HEK293 (cell line): ENCODE data around the gene ENAH.

Experiments used
- MEIS1 ChIP-seq: sonication (generic); formaldehyde crosslinking; IDR thresholded peaks from 2 replicates; pipeline ENCODE4 v1.8.1; 2022; ENCODE audit warnings: missing genetic modification reagents, mild to moderate bottlenecking, borderline replicate concordance
- SCRT2 ChIP-seq: fragments of 450-650 bp; formaldehyde crosslinking; IDR thresholded peaks from 2 replicates; pipeline ENCODE4 v1.5.1; 2016; ENCODE audit warnings: missing biosample characterization, missing genetic modification characterization
- SETDB1 ChIP-seq: IDR thresholded peaks from one replicate; pipeline ENCODE4 v1.6.1; 2017; ENCODE audit warnings: mild to moderate bottlenecking, low read length, moderate library complexity, mixed read lengths; ENCODE audit not compliant: insufficient read length
- SP3 ChIP-seq: fragments of 450-650 bp; formaldehyde crosslinking; IDR thresholded peaks from 2 replicates; pipeline ENCODE4 v1.5.1; 2016; ENCODE audit warnings: missing biosample characterization, missing genetic modification characterization
- TCF7L2 ChIP-seq: IDR thresholded peaks from 2 replicates; pipeline ENCODE4 v1.6.1; 2011; ENCODE audit warnings: low read depth, mild to moderate bottlenecking, inconsistent platforms, low read length, moderate library complexity, borderline replicate concordance
- YY1 ChIP-seq: fragments of 450-650 bp; formaldehyde crosslinking; IDR thresholded peaks from 2 replicates; pipeline ENCODE4 v1.5.1; 2018; ENCODE audit warnings: missing biosample characterization, missing genetic modification characterization
- YY2 ChIP-seq: fragments of 450-650 bp; formaldehyde crosslinking; IDR thresholded peaks from 2 replicates; pipeline ENCODE4 v1.5.1; 2016; ENCODE audit warnings: missing biosample characterization, missing genetic modification characterization
- ZBTB1 ChIP-seq: fragments of 450-650 bp; formaldehyde crosslinking; IDR thresholded peaks from 2 replicates; pipeline ENCODE4 v1.5.1; 2016; ENCODE audit warnings: missing biosample characterization, missing genetic modification characterization
- ZNF157 ChIP-seq: fragments of 450-650 bp; formaldehyde crosslinking; IDR thresholded peaks from 2 replicates; pipeline ENCODE4 v1.5.1; 2016; ENCODE audit warnings: missing biosample characterization, missing genetic modification characterization
- ZNF211 ChIP-seq: fragments of 450-650 bp; formaldehyde crosslinking; IDR thresholded peaks from 2 replicates; pipeline ENCODE4 v1.5.1; 2016; ENCODE audit warnings: low read depth, missing biosample characterization, missing genetic modification characterization
- ZNF24 ChIP-seq: fragments of 450-650 bp; formaldehyde crosslinking; IDR thresholded peaks from 2 replicates; pipeline ENCODE4 v1.5.1; 2016; ENCODE audit warnings: missing biosample characterization, missing genetic modification characterization
- ZNF274 ChIP-seq, 2 experiments: fragments of 200-500 bp in 1 of 2; fragments of 450-650 bp in 1 of 2; sonication (Bioruptor generic) in 1 of 2; formaldehyde crosslinking in 1 of 2; IDR thresholded peaks; 2 replicates each; pipeline versions ENCODE4 v1.5.1 to v1.6.1; 2014 to 2016; ENCODE audit warnings: borderline replicate concordance in 1 of 2, inconsistent platforms in 1 of 2, low read length in 1 of 2, missing biosample characterization in 1 of 2, missing genetic modification characterization in 1 of 2
- ZNF350 ChIP-seq: fragments of 450-650 bp; formaldehyde crosslinking; IDR thresholded peaks from 2 replicates; pipeline ENCODE4 v1.5.0; 2017; ENCODE audit warnings: missing biosample characterization, mild to moderate bottlenecking, missing genetic modification characterization
- ZNF558 ChIP-seq: fragments of 450-650 bp; formaldehyde crosslinking; IDR thresholded peaks from 2 replicates; pipeline ENCODE4 v1.5.1; 2016; ENCODE audit warnings: missing biosample characterization, missing genetic modification characterization
- ZNF561 ChIP-seq: fragments of 450-650 bp; IDR thresholded peaks from 2 replicates; pipeline ENCODE4 v1.5.1; 2018; ENCODE audit warnings: missing biosample characterization, missing genetic modification characterization, borderline replicate concordance
- ZNF623 ChIP-seq: fragments of 450-650 bp; formaldehyde crosslinking; IDR thresholded peaks from 2 replicates; pipeline ENCODE4 v1.5.1; 2016; ENCODE audit warnings: missing biosample characterization, missing genetic modification characterization
- ZNF624 ChIP-seq: fragments of 450-650 bp; formaldehyde crosslinking; IDR thresholded peaks from 2 replicates; pipeline ENCODE4 v1.5.1; 2017; ENCODE audit warnings: missing biosample characterization, missing genetic modification characterization
- ZNF785 ChIP-seq: fragments of 450-650 bp; formaldehyde crosslinking; IDR thresholded peaks from 2 replicates; pipeline ENCODE4 v1.5.1; 2016; ENCODE audit warnings: missing biosample characterization, missing genetic modification characterization
- TF ChIP-seq, protein P1 (sequence below): fragments of 450-650 bp; formaldehyde crosslinking; IDR thresholded peaks from 2 replicates; pipeline ENCODE4 v1.5.1; 2016; ENCODE audit warnings: missing biosample characterization, missing genetic modification characterization, borderline replicate concordance
- TF ChIP-seq, protein P2 (sequence below): fragments of 450-650 bp; formaldehyde crosslinking; IDR thresholded peaks from 2 replicates; pipeline ENCODE4 v1.5.1; 2017; ENCODE audit warnings: missing biosample characterization, mild to moderate bottlenecking, missing genetic modification characterization, moderate library complexity
- TF ChIP-seq, protein P3 (sequence below): fragments of 450-650 bp; IDR thresholded peaks from 2 replicates; pipeline ENCODE4 v1.5.1; 2018; ENCODE audit warnings: missing biosample characterization, mild to moderate bottlenecking, missing genetic modification characterization
- TF ChIP-seq, protein P4 (sequence below): fragments of 450-650 bp; formaldehyde crosslinking; IDR thresholded peaks from 2 replicates; pipeline ENCODE4 v1.5.1; 2016; ENCODE audit warnings: missing biosample characterization, missing genetic modification characterization
- TF ChIP-seq, protein P5 (sequence below): fragments of 450-650 bp; formaldehyde crosslinking; IDR thresholded peaks from 2 replicates; pipeline ENCODE4 v1.5.1; 2016; ENCODE audit warnings: missing biosample characterization, missing genetic modification characterization
- TF ChIP-seq, protein P6 (sequence below): fragments of 450-650 bp; formaldehyde crosslinking; IDR thresholded peaks from 2 replicates; pipeline ENCODE4 v1.5.1; 2016; ENCODE audit warnings: missing biosample characterization, missing genetic modification characterization, low read depth

ENAH gene

DNA sequence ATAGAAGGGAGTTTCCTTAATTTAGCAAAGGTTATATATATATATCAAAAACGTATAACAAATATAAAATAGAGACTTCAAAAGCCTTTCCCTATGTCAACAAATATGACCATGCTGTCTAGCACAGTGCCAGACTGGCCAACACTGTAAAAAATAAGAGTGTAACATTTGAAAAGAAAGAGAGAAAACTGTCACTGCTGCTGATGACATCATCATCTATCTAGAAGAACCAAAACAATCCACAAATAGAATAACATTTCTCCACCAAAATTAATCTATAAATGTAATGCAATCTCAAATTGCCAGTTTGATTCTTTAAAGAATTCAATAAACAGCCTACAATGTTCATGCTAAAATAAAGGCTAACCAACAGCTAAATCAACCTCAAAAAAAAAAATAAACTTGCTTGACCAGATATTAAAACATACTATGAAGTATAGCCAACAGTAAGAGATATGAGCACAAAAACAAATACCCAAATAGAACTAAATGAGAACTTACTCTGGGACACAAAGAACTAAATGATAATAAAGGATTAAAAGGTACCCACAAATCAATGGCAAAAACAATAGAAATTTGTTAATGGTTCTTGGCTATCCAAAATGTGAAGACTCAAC is 50.2 kb downstream of the ENAH start (continued):
- TF ChIP-seq SETDB1 (no peak), ZNF24 (tag by site-specific recombination) (no peak), ZNF157 (tag by site-specific recombination) (no peak), SCRT2 (no peak), ZNF561 (tag by site-specific recombination) (no peak), ZNF624 (tag by site-specific recombination) (no peak), ZNF211 (tag by site-specific recombination) (no peak), ZNF274 (IDR thresholded peaks at IDR 0.05; ENCODE audit: low read length) (no peak), ZNF274 (tag by site-specific recombination; IDR thresholded peaks at IDR 0.05; ENCODE audit: borderline replicate concordance) (no peak), ZNF558 (tag by site-specific recombination) (no peak), ZNF785 (tag by site-specific recombination) (no peak), SP3 (tag by site-specific recombination) (no peak), TCF7L2 (0 out of 2 replicates have a peak, but pooled peaks have one; percentile 8), ZBTB1 (no peak), ZNF350 (no peak), ZNF623 (tag by site-specific recombination) (no peak), MEIS1 (no peak), YY1 (tag by site-specific recombination) (no peak), YY2 (tag by site-specific recombination) (no peak)
- TF ChIP-seq, protein P1, sequence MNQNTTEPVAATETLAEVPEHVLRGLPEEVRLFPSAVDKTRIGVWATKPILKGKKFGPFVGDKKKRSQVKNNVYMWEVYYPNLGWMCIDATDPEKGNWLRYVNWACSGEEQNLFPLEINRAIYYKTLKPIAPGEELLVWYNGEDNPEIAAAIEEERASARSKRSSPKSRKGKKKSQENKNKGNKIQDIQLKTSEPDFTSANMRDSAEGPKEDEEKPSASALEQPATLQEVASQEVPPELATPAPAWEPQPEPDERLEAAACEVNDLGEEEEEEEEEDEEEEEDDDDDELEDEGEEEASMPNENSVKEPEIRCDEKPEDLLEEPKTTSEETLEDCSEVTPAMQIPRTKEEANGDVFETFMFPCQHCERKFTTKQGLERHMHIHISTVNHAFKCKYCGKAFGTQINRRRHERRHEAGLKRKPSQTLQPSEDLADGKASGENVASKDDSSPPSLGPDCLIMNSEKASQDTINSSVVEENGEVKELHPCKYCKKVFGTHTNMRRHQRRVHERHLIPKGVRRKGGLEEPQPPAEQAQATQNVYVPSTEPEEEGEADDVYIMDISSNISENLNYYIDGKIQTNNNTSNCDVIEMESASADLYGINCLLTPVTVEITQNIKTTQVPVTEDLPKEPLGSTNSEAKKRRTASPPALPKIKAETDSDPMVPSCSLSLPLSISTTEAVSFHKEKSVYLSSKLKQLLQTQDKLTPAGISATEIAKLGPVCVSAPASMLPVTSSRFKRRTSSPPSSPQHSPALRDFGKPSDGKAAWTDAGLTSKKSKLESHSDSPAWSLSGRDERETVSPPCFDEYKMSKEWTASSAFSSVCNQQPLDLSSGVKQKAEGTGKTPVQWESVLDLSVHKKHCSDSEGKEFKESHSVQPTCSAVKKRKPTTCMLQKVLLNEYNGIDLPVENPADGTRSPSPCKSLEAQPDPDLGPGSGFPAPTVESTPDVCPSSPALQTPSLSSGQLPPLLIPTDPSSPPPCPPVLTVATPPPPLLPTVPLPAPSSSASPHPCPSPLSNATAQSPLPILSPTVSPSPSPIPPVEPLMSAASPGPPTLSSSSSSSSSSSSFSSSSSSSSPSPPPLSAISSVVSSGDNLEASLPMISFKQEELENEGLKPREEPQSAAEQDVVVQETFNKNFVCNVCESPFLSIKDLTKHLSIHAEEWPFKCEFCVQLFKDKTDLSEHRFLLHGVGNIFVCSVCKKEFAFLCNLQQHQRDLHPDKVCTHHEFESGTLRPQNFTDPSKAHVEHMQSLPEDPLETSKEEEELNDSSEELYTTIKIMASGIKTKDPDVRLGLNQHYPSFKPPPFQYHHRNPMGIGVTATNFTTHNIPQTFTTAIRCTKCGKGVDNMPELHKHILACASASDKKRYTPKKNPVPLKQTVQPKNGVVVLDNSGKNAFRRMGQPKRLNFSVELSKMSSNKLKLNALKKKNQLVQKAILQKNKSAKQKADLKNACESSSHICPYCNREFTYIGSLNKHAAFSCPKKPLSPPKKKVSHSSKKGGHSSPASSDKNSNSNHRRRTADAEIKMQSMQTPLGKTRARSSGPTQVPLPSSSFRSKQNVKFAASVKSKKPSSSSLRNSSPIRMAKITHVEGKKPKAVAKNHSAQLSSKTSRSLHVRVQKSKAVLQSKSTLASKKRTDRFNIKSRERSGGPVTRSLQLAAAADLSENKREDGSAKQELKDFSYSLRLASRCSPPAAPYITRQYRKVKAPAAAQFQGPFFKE (tag by site-specific recombination) = no peak
- TF ChIP-seq, protein P2, sequence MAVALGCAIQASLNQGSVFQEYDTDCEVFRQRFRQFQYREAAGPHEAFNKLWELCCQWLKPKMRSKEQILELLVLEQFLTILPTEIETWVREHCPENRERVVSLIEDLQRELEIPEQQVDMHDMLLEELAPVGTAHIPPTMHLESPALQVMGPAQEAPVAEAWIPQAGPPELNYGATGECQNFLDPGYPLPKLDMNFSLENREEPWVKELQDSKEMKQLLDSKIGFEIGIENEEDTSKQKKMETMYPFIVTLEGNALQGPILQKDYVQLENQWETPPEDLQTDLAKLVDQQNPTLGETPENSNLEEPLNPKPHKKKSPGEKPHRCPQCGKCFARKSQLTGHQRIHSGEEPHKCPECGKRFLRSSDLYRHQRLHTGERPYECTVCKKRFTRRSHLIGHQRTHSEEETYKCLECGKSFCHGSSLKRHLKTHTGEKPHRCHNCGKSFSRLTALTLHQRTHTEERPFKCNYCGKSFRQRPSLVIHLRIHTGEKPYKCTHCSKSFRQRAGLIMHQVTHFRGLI (tag by site-specific recombination) = no peak
- TF ChIP-seq, protein P3, sequence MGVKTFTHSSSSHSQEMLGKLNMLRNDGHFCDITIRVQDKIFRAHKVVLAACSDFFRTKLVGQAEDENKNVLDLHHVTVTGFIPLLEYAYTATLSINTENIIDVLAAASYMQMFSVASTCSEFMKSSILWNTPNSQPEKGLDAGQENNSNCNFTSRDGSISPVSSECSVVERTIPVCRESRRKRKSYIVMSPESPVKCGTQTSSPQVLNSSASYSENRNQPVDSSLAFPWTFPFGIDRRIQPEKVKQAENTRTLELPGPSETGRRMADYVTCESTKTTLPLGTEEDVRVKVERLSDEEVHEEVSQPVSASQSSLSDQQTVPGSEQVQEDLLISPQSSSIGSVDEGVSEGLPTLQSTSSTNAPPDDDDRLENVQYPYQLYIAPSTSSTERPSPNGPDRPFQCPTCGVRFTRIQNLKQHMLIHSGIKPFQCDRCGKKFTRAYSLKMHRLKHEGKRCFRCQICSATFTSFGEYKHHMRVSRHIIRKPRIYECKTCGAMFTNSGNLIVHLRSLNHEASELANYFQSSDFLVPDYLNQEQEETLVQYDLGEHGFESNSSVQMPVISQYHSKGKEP = no peak
- TF ChIP-seq, protein P4, sequence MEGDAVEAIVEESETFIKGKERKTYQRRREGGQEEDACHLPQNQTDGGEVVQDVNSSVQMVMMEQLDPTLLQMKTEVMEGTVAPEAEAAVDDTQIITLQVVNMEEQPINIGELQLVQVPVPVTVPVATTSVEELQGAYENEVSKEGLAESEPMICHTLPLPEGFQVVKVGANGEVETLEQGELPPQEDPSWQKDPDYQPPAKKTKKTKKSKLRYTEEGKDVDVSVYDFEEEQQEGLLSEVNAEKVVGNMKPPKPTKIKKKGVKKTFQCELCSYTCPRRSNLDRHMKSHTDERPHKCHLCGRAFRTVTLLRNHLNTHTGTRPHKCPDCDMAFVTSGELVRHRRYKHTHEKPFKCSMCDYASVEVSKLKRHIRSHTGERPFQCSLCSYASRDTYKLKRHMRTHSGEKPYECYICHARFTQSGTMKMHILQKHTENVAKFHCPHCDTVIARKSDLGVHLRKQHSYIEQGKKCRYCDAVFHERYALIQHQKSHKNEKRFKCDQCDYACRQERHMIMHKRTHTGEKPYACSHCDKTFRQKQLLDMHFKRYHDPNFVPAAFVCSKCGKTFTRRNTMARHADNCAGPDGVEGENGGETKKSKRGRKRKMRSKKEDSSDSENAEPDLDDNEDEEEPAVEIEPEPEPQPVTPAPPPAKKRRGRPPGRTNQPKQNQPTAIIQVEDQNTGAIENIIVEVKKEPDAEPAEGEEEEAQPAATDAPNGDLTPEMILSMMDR (tag by site-specific recombination) = no peak
- TF ChIP-seq, protein P5, sequence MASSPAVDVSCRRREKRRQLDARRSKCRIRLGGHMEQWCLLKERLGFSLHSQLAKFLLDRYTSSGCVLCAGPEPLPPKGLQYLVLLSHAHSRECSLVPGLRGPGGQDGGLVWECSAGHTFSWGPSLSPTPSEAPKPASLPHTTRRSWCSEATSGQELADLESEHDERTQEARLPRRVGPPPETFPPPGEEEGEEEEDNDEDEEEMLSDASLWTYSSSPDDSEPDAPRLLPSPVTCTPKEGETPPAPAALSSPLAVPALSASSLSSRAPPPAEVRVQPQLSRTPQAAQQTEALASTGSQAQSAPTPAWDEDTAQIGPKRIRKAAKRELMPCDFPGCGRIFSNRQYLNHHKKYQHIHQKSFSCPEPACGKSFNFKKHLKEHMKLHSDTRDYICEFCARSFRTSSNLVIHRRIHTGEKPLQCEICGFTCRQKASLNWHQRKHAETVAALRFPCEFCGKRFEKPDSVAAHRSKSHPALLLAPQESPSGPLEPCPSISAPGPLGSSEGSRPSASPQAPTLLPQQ (tag by site-specific recombination) = no peak; the same call in 1 of the 2 replicates
- TF ChIP-seq, protein P6, sequence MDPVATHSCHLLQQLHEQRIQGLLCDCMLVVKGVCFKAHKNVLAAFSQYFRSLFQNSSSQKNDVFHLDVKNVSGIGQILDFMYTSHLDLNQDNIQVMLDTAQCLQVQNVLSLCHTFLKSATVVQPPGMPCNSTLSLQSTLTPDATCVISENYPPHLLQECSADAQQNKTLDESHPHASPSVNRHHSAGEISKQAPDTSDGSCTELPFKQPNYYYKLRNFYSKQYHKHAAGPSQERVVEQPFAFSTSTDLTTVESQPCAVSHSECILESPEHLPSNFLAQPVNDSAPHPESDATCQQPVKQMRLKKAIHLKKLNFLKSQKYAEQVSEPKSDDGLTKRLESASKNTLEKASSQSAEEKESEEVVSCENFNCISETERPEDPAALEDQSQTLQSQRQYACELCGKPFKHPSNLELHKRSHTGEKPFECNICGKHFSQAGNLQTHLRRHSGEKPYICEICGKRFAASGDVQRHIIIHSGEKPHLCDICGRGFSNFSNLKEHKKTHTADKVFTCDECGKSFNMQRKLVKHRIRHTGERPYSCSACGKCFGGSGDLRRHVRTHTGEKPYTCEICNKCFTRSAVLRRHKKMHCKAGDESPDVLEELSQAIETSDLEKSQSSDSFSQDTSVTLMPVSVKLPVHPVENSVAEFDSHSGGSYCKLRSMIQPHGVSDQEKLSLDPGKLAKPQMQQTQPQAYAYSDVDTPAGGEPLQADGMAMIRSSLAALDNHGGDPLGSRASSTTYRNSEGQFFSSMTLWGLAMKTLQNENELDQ (tag by site-specific recombination) = no peak
